Measurements from ENCODE around the gene RELL1.

The RELL1 gene

GRCh38 chr4:37562592-37562991 is 123.6 kb downstream of the RELL1 start:
- ChIA-PET CTCF (interaction anchor here (2.8 kb wide), 1 partner anchor 109 kb away, joined by 9 read pairs; a partner anchor contains a TSS), POLR2A (no interaction called here)
- no peak for DNase-seq (ENCODE audit: extremely low spot score)
- no peak for TF ChIP-seq CTCF (IDR thresholded peaks at IDR 0.05; ENCODE audit: control extremely low read depth, extremely low read depth, low read depth, missing control alignments)

GRCh38 chr4:37561803-37562207 is 124.4 kb downstream of the RELL1 start:
- POLR2A ChIA-PET: no interaction called here
- DNase-seq (ENCODE audit: extremely low spot score): no peak
- CTCF ChIA-PET: interaction anchor here (2.8 kb wide), 1 partner anchor 108 kb away, joined by 9 read pairs; a partner anchor contains a TSS
- TF ChIP-seq CTCF (IDR thresholded peaks at IDR 0.05; ENCODE audit: control extremely low read depth, extremely low read depth, low read depth, missing control alignments): no peak

- POLR2A ChIA-PET: no interaction called here
Observed at GRCh38 chr4:37561196-37561802, 124.9 kb downstream of the RELL1 start.

More at GRCh38 chr4:37561196-37561802, 124.9 kb downstream of the RELL1 start:
- no peak for TF ChIP-seq CTCF (IDR thresholded peaks at IDR 0.05; ENCODE audit: control extremely low read depth, extremely low read depth, low read depth, missing control alignments)
- no peak for DNase-seq (ENCODE audit: extremely low spot score)
- CTCF ChIA-PET: interaction anchor here (2.8 kb wide), 1 partner anchor 108 kb away, joined by 9 read pairs; a partner anchor contains a TSS
